Measurements from ENCODE around the gene SDHD.
A peak's percentile ranks its signal among the peaks of the same experiment; 100 is the strongest.
"Not testable (repeated sequence)": the region's sequence is repeated elsewhere in the genome, so short reads cannot be mapped to it uniquely, and the experiment has no call there.

SDHD gene

GRCh38 chr11:112086422-112087191, at the start of gene SDHD, which contains the start of gene TIMM8B:
Gene SDHD (plus strand): TSS chr11:112086873. CDS start chr11:112086908, 35 bp downstream.
Gene TIMM8B (minus strand): TSS chr11:112086756. CDS start chr11:112086723, 33 bp downstream.
- DNase-seq (ENCODE audit: extremely low spot score): peak; percentile 96
- ChIA-PET POLR2A (interaction anchor here (0.5 kb wide), 1 partner anchor 18 kb away, joined by 4 read pairs; no protein-coding TSS in a partner anchor), CTCF (interaction anchor here (0.9 to 2.1 kb wide), 6 partner anchors 10 to 194 kb away, joined by 3 to 10 read pairs (median 4); no protein-coding TSS in a partner anchor)
- TF ChIP-seq CTCF (IDR thresholded peaks at IDR 0.05; ENCODE audit: control extremely low read depth, extremely low read depth, low read depth, missing control alignments): peak; percentile 27

GRCh38 chr11:112037527-112037926, 49.1 kb upstream of the SDHD start:
- CTCF ChIA-PET: interaction anchor here (1.1 kb wide), 1 partner anchor 9 kb away, joined by 3 read pairs; no protein-coding TSS in a partner anchor
- TF ChIP-seq CTCF (IDR thresholded peaks at IDR 0.05; ENCODE audit: control extremely low read depth, extremely low read depth, low read depth, missing control alignments): no peak
- POLR2A ChIA-PET: no interaction called here
- no peak for DNase-seq (ENCODE audit: extremely low spot score)

GRCh38 chr11:112042161-112042960, 44.3 kb upstream of the SDHD start:
- POLR2A ChIA-PET: no interaction called here
- TF ChIP-seq CTCF (IDR thresholded peaks at IDR 0.05; ENCODE audit: control extremely low read depth, extremely low read depth, low read depth, missing control alignments): no peak
- CTCF ChIA-PET: interaction anchor here (1.1 to 1.5 kb wide), 2 partner anchors 17 to 104 kb away, joined by 3 to 4 read pairs; partner anchors contain the start of genes DIXDC1 and DLAT
- DNase-seq (ENCODE audit: extremely low spot score): no peak

GRCh38 chr11:112042961-112043304, 43.7 kb upstream of the SDHD start:
- no peak for DNase-seq (ENCODE audit: extremely low spot score)
- CTCF ChIA-PET: interaction anchor here (1.1 to 1.5 kb wide), 2 partner anchors 18 to 105 kb away, joined by 3 to 4 read pairs; partner anchors contain the start of genes DIXDC1 and DLAT
- POLR2A ChIA-PET: no interaction called here
- no peak for TF ChIP-seq CTCF (IDR thresholded peaks at IDR 0.05; ENCODE audit: control extremely low read depth, extremely low read depth, low read depth, missing control alignments)

- no peak for DNase-seq (ENCODE audit: extremely low spot score)
- CTCF ChIA-PET: interaction anchor here (1.7 kb wide), 1 partner anchor 21 kb away, joined by 3 read pairs; no protein-coding TSS in a partner anchor
- TF ChIP-seq CTCF (IDR thresholded peaks at IDR 0.05; ENCODE audit: control extremely low read depth, extremely low read depth, low read depth, missing control alignments): no peak
- POLR2A ChIA-PET: no interaction called here
Observed at GRCh38 chr11:112044961-112045360, 41.7 kb upstream of the SDHD start.

GRCh38 chr11:112046647-112047046, 40.0 kb upstream of the SDHD start:
- CTCF ChIA-PET; DNase-seq (ENCODE audit: extremely low spot score); POLR2A ChIA-PET: not testable (repeated sequence)

- CTCF ChIA-PET: interaction anchor here (0.7 kb wide), 1 partner anchor 84 kb away, joined by 3 read pairs; no protein-coding TSS in a partner anchor
- POLR2A ChIA-PET; DNase-seq (ENCODE audit: extremely low spot score): not testable (repeated sequence)
Observed at GRCh38 chr11:112048256-112048655, 38.4 kb upstream of the SDHD start.

Data from GM10248 (cell line).